GM12873 (cell line): ENCODE data around the gene NACC1.

Source experiments
- CTCF ChIP-seq: IDR thresholded peaks from 2 replicates; pipeline ENCODE4 v1.5.1; 2012; ENCODE audit warnings: low read depth, mild to moderate bottlenecking, moderate library complexity, low read length, control low read depth; ENCODE audit not compliant: insufficient read depth; ENCODE audit errors: missing control alignments

Gene NACC1

DNA sequence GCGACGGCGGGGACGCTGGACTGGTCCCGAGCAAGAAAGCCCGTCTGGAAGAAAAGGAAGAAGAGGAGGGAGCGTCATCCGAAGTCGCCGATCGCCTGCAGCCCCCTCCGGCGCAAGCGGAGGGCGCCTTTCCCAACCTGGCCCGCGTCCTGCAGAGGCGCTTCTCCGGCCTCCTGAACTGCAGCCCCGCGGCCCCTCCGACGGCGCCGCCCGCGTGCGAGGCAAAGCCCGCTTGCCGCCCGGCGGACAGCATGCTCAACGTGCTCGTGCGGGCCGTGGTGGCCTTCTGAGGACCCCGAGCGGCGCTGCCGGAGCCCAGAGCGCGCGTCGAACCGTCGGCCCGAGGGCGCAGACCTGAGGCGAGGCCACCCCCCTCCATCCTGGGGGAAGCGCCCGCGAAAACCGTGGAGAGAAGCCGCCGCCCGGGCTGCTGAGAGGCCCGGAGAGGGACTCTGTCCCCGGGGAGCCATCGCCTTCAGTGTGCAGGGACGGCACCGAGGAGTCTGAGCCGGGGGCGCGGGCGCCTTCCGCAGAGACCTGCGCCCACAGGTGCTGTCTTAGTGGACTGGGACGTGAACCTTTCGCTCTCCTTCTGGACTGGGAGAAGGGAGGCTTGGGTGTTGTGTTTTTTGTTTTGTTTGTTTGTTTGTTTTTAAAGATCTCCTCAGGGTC, 35.6 kb downstream of the NACC1 start:
- peak; percentile 14 for TF ChIP-seq CTCF

- no peak for TF ChIP-seq CTCF
Observed at GRCh38 chr19:13154241-13154778, 36.2 kb downstream of the NACC1 start.

- peak; percentile 64 for TF ChIP-seq CTCF
Observed at GRCh38 chr19:13154911-13155471, 36.9 kb downstream of the NACC1 start.

- no peak for TF ChIP-seq CTCF
Observed at GRCh38 chr19:13155472-13156359, 37.7 kb downstream of the NACC1 start.

DNA sequence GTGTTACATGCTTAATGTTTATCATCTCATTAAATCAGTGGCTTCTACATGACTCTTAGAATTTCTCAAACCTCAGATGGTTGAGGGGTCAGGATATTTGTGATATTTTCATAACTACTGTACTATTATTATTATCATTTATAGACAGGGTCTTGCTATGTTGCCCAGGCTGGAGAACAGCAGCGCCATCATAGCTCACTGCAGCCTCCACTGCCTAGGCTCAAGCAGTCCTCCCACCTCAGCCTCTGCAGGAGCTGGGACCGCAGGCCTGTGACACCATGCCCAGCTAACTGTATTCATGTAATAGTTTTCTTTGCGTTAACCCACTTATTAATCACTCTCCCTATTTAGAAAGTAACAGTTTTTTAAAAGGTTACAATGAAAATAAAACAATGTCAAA, 41.6 kb downstream of the NACC1 start:
- TF ChIP-seq CTCF: no peak

- TF ChIP-seq CTCF: no peak
Observed at GRCh38 chr19:13160557-13160956, 42.5 kb downstream of the NACC1 start.
